Adrenal gland (tissue), 5 donors: ENCODE measurements around the gene ARHGEF39.

Experiments
- CTCF ChIP-seq, 6 experiments: fragments of 450-650 bp in 4 of 6; fragments of 200-600 bp in 2 of 6; sonication (generic) in 1 of 6; IDR thresholded peaks; 1 replicate in 5 of 6; 2 replicates in 1 of 6; pipeline versions ENCODE4 v1.5.1 to v1.8.0; 2016 to 2021; ENCODE audit warnings: antibody characterized with exemption in 6 of 6, mild to moderate bottlenecking in 2 of 6, moderate library complexity in 1 of 6
- POLR2A ChIP-seq, 2 donors: fragments of 450-650 bp; IDR thresholded peaks; one replicate each; pipeline ENCODE4 v1.6.1; 2017; ENCODE audit warnings: antibody characterized with exemption in 2 of 2, mild to moderate bottlenecking in 2 of 2, moderate library complexity in 1 of 2
- donor health status: DM: no; HTN: no; CAD: no.

GRCh38 chr9:35617548-35617947 is 47.4 kb downstream of the ARHGEF39 start:
- TF ChIP-seq CTCF (IDR thresholded peaks at IDR 0.05), result no peak
- no peak for TF ChIP-seq POLR2A (IDR thresholded peaks at IDR 0.05)
